A673 (cell line): ENCODE data around the gene TMEM255B.

ENCODE experiments used
- EZH2 ChIP-seq: fragments of 200-600 bp; sonication (generic); IDR thresholded peaks from 2 replicates; pipeline ENCODE4 v1.6.1; 2017; ENCODE audit warnings: borderline replicate concordance, low read depth, mild to moderate bottlenecking, mixed read lengths, antibody characterized with exemption, low read length; ENCODE audit not compliant: poor library complexity, severe bottlenecking
- TF ChIP-seq, protein P1 (sequence below): fragments of 300-800, 200-600 bp; sonication (generic); conservative IDR thresholded peaks from 2 replicates; pipeline ENCODE4 v1.5.1; 2017; ENCODE audit warnings: low read depth, mild to moderate bottlenecking, antibody characterized with exemption, low read length, moderate library complexity, mixed read lengths

DNA sequence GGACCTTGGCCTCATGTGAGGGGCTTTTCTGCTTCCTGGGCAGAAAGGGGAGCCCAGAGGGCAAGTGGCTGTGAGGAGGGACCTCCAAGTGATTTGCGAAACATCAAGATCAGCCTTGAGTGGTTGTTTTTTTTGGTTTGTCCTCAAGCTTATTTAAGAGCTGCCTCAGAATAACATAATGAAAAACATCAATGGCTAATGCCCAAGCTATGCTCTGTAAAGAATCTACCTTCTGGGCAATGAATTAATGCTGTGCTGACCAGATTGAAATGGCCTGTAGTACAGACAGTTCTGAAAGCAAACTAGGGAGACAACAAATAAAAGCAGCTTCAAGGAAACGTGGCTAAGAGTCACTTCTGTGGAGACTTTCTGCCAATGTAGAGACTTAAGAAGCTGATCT, 8.3 kb downstream of the TMEM255B start:
- TF ChIP-seq, protein P1, sequence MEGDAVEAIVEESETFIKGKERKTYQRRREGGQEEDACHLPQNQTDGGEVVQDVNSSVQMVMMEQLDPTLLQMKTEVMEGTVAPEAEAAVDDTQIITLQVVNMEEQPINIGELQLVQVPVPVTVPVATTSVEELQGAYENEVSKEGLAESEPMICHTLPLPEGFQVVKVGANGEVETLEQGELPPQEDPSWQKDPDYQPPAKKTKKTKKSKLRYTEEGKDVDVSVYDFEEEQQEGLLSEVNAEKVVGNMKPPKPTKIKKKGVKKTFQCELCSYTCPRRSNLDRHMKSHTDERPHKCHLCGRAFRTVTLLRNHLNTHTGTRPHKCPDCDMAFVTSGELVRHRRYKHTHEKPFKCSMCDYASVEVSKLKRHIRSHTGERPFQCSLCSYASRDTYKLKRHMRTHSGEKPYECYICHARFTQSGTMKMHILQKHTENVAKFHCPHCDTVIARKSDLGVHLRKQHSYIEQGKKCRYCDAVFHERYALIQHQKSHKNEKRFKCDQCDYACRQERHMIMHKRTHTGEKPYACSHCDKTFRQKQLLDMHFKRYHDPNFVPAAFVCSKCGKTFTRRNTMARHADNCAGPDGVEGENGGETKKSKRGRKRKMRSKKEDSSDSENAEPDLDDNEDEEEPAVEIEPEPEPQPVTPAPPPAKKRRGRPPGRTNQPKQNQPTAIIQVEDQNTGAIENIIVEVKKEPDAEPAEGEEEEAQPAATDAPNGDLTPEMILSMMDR, result no peak
- no peak for TF ChIP-seq EZH2
